ENCODE data around the gene AP4M1. TPM values are rescaled to one million over a fixed set of nuclear protein-coding genes. Genes with fewer than 3 reads are reported as not detected.

The AP4M1 gene
- total and polyA plus RNA-seq, 9 of the 15 experiments (the other 6 are each of a cell fraction or from before 2014, with no cell fraction given): 1.3 to 30.9 (median 14.1) TPM

GRCh38 chr7:100081535-100082102 is 19.8 kb upstream of the AP4M1 start, which contains the start of gene ZNF3 (continued):
- TF ChIP-seq CC2D1A (IDR thresholded peaks at IDR 0.05): no peak
- TF ChIP-seq MTA3 (IDR thresholded peaks at IDR 0.05; ENCODE audit: borderline replicate concordance): peak; percentile 93
- peak; percentile 83; the same call in 1 of the 2 replicates for TF ChIP-seq KLF13 (tag; IDR thresholded peaks at IDR 0.05; ENCODE audit: borderline replicate concordance, low read depth)
- TF ChIP-seq SMARCA4 (IDR thresholded peaks at IDR 0.05): 0 out of 2 replicates have a peak, but pooled peaks have one; percentile 7
- TF ChIP-seq, protein P1, sequence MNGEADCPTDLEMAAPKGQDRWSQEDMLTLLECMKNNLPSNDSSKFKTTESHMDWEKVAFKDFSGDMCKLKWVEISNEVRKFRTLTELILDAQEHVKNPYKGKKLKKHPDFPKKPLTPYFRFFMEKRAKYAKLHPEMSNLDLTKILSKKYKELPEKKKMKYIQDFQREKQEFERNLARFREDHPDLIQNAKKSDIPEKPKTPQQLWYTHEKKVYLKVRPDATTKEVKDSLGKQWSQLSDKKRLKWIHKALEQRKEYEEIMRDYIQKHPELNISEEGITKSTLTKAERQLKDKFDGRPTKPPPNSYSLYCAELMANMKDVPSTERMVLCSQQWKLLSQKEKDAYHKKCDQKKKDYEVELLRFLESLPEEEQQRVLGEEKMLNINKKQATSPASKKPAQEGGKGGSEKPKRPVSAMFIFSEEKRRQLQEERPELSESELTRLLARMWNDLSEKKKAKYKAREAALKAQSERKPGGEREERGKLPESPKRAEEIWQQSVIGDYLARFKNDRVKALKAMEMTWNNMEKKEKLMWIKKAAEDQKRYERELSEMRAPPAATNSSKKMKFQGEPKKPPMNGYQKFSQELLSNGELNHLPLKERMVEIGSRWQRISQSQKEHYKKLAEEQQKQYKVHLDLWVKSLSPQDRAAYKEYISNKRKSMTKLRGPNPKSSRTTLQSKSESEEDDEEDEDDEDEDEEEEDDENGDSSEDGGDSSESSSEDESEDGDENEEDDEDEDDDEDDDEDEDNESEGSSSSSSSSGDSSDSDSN (IDR thresholded peaks at IDR 0.05; ENCODE audit: borderline replicate concordance in 1 of 2, low read depth in 2 of 2, low read length in 2 of 2): peak; percentile 49 to 90; a peak in 3 of 4 replicates
- TF ChIP-seq, protein P2, sequence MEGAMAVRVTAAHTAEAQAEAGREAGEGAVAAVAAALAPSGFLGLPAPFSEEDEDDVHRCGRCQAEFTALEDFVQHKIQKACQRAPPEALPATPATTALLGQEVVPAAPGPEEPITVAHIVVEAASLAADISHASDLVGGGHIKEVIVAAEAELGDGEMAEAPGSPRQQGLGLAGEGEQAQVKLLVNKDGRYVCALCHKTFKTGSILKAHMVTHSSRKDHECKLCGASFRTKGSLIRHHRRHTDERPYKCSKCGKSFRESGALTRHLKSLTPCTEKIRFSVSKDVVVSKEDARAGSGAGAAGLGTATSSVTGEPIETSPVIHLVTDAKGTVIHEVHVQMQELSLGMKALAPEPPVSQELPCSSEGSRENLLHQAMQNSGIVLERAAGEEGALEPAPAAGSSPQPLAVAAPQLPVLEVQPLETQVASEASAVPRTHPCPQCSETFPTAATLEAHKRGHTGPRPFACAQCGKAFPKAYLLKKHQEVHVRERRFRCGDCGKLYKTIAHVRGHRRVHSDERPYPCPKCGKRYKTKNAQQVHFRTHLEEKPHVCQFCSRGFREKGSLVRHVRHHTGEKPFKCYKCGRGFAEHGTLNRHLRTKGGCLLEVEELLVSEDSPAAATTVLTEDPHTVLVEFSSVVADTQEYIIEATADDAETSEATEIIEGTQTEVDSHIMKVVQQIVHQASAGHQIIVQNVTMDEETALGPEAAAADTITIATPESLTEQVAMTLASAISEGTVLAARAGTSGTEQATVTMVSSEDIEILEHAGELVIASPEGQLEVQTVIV (CRISPR knock-in tag; IDR thresholded peaks at IDR 0.05; ENCODE audit: borderline replicate concordance): no peak
- TF ChIP-seq, protein P3, sequence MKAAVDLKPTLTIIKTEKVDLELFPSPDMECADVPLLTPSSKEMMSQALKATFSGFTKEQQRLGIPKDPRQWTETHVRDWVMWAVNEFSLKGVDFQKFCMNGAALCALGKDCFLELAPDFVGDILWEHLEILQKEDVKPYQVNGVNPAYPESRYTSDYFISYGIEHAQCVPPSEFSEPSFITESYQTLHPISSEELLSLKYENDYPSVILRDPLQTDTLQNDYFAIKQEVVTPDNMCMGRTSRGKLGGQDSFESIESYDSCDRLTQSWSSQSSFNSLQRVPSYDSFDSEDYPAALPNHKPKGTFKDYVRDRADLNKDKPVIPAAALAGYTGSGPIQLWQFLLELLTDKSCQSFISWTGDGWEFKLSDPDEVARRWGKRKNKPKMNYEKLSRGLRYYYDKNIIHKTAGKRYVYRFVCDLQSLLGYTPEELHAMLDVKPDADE (conservative IDR thresholded peaks at IDR 0.05; ENCODE audit: control insufficient read depth, low read depth, low read length): peak; percentile 86; the same call in 1 of the 2 replicates
- no peak; the same call in 1 of the 2 replicates for TF ChIP-seq ZFPM2 (CRISPR knock-in tag; IDR thresholded peaks at IDR 0.05)
- TF ChIP-seq ZNF639 (CRISPR knock-in tag; conservative IDR thresholded peaks at IDR 0.05 in 1 of 2, IDR thresholded peaks at IDR 0.05 in 1 of 2): peak in 1 of 2 experiments; percentile 96; a peak in 2 of 4 replicates
- TF ChIP-seq RNF2 (IDR thresholded peaks at IDR 0.05): peak; percentile 96
- TF ChIP-seq ZNF133 (CRISPR knock-in tag; IDR thresholded peaks at IDR 0.05): no peak
- no peak for TF ChIP-seq IFI16 (CRISPR knock-in tag; IDR thresholded peaks at IDR 0.05)
- no peak for TF ChIP-seq NR4A1 (CRISPR knock-in tag; IDR thresholded peaks at IDR 0.05)
- TF ChIP-seq NR4A1 (tag; IDR thresholded peaks at IDR 0.05): 0 out of 2 replicates have a peak, but pooled peaks have one; percentile 44
- TF ChIP-seq CEBPZ (IDR thresholded peaks at IDR 0.05; ENCODE audit: borderline replicate concordance, low read depth, low read length): no peak

Data from K562 (cell line).